DND-41 (cell line): ENCODE data around the gene PARP1.

Experiments used
- ATAC-seq: fragments of 200-7000 bp; cut with Tn5 transposase; 3 replicates; pipeline ENCODE4 v1.9.1; 2021; ENCODE audit warnings: low read depth; ENCODE audit not compliant: insufficient read depth
- DNase-seq: peaks from one replicate; pipeline ENCODE4 v3.0.0-alpha.2; 2020
- H2AFZ ChIP-seq: 2 replicates; pipeline ENCODE4 v1.6.0; 2012; ENCODE audit warnings: low read depth, low read length
- H3K27ac ChIP-seq: 2 replicates; pipeline ENCODE4 v1.5.1; 2012; ENCODE audit warnings: low read length, inconsistent platforms
- H3K27me3 ChIP-seq: fragments of 200-600 bp; sonication (generic); 2 replicates; pipeline ENCODE4 v1.6.0; 2012; ENCODE audit warnings: low read length, mild to moderate bottlenecking, inconsistent platforms; ENCODE audit not compliant: insufficient read depth, poor library complexity
- H3K36me3 ChIP-seq: 2 replicates; pipeline ENCODE4 v1.5.1; 2012; ENCODE audit warnings: low read length, inconsistent platforms; ENCODE audit not compliant: insufficient read depth
- H3K4me1 ChIP-seq: 2 replicates; pipeline ENCODE4 v1.5.1; 2012; ENCODE audit warnings: mild to moderate bottlenecking, low read length; ENCODE audit not compliant: insufficient read depth
- H3K4me2 ChIP-seq: 2 replicates; pipeline ENCODE4 v1.6.0; 2012; ENCODE audit warnings: mild to moderate bottlenecking, moderate library complexity, low read length, inconsistent platforms; ENCODE audit not compliant: insufficient read depth
- H3K4me3 ChIP-seq, 2 experiments: fragments of 200-600 bp in 1 of 2; shearing (Covaris generic) in 1 of 2; 2 replicates each; pipeline ENCODE4 v1.5.1; 2012 to 2016; ENCODE audit warnings: inconsistent platforms in 2 of 2, low read length in 2 of 2, mild to moderate bottlenecking in 2 of 2, low read depth in 1 of 2, moderate library complexity in 1 of 2
- H3K79me2 ChIP-seq: 2 replicates; pipeline ENCODE4 v1.6.0; 2012; ENCODE audit warnings: low read length, inconsistent platforms; ENCODE audit not compliant: insufficient read depth
- H3K9ac ChIP-seq: 2 replicates; pipeline ENCODE4 v1.6.0; 2012; ENCODE audit warnings: low read depth, mild to moderate bottlenecking, inconsistent platforms, low read length, moderate library complexity
- H3K9me3 ChIP-seq: 2 replicates; pipeline ENCODE4 v1.5.1; 2012; ENCODE audit warnings: low read length, moderate library complexity, mild to moderate bottlenecking, inconsistent platforms; ENCODE audit not compliant: insufficient read depth, severe bottlenecking
- H4K20me1 ChIP-seq: 2 replicates; pipeline ENCODE4 v1.6.0; 2012; ENCODE audit warnings: low read length; ENCODE audit not compliant: insufficient read depth
- EZH2 ChIP-seq: IDR thresholded peaks from 3 replicates; pipeline ENCODE4 v1.6.1; 2012; ENCODE audit warnings: borderline replicate concordance, low read depth, mild to moderate bottlenecking, moderate library complexity, low read length, inconsistent platforms; ENCODE audit not compliant: severe bottlenecking
- TF ChIP-seq, protein P1 (sequence below): IDR thresholded peaks from 2 replicates; pipeline ENCODE4 v1.5.1; 2012; ENCODE audit warnings: borderline replicate concordance, low read length, moderate library complexity, mild to moderate bottlenecking; ENCODE audit not compliant: poor library complexity, severe bottlenecking; ENCODE audit errors: extremely low read depth

The PARP1 gene

DNA sequence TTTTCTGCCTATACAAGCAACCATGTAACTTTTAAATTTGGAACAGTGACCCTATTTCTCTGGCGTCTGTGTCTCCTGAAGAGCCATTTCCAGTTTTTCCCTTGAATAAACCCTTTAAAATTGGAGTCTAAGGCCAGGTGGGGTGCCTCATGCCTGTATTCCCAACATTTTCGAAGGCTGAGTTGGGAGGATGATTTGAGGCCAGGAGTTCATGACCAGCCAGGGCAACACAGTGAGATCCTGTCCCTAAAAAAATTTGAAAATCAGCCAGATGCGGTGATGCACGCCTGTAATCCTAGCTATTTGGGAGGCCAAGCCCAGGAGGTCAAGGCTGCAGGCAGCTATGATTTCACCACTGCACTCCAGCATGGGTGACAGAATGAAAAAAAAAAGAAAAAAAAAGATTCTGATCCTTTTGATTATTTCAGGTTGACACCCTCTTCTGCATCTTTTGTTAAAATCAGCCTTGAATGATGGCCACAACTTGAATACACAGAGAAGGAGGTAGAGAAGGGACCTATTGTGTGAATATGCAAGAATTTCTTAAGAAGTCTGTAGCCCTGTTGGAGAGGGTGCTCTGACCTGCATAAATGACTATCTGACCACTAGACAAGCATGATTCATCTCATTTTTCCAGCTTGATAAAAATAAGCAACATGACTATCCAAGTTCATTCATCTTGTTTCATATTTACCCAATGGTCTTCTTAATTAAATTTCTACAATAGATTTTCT lies 40.2 kb upstream of the PARP1 start:
- H3K27me3 ChIP-seq, result peaks cover 7% of the 10 kb centered on the region
- H4K20me1 ChIP-seq, result no peaks in the 10 kb centered on the region
- H3K4me3 ChIP-seq, result no peak overlapping the region
- no peaks in the 10 kb centered on the region for H3K79me2 ChIP-seq
- DNase-seq (no peak), ATAC-seq (no peak)
- no peak overlapping the region for H3K4me2 ChIP-seq
- no peak for TF ChIP-seq EZH2
- TF ChIP-seq, protein P1, sequence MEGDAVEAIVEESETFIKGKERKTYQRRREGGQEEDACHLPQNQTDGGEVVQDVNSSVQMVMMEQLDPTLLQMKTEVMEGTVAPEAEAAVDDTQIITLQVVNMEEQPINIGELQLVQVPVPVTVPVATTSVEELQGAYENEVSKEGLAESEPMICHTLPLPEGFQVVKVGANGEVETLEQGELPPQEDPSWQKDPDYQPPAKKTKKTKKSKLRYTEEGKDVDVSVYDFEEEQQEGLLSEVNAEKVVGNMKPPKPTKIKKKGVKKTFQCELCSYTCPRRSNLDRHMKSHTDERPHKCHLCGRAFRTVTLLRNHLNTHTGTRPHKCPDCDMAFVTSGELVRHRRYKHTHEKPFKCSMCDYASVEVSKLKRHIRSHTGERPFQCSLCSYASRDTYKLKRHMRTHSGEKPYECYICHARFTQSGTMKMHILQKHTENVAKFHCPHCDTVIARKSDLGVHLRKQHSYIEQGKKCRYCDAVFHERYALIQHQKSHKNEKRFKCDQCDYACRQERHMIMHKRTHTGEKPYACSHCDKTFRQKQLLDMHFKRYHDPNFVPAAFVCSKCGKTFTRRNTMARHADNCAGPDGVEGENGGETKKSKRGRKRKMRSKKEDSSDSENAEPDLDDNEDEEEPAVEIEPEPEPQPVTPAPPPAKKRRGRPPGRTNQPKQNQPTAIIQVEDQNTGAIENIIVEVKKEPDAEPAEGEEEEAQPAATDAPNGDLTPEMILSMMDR, result no peak
- H3K9me3 ChIP-seq, result no peaks in the 10 kb centered on the region
- H3K36me3 ChIP-seq, result no peaks in the 10 kb centered on the region
- peaks cover 22% of the 10 kb centered on the region for H3K4me1 ChIP-seq
- H3K9ac ChIP-seq, result no peak overlapping the region
- no peak overlapping the region for H2AFZ ChIP-seq
- H3K27ac ChIP-seq, result no peak overlapping the region

DNA sequence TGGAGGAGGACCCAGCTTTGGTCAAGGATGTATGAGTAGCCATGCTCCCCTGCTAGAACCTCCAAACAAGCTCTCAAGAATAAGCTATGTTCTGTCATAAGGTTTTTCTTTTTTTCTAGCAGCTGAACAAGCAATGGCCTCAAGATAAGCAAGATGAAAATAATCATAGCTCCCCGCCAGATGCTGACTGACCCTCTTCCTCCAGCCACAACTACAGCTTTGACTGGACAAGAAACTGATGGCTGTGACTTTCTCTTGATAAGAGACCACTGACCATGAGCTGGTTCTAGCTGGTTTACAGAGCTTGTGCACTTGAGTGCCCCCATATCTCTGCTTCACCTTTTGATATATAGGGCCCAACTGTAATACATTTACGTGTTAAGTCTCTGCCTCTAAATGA lies 38.2 kb upstream of the PARP1 start:
- H2AFZ ChIP-seq, result no peak overlapping the region
- TF ChIP-seq EZH2, result no peak
- TF ChIP-seq, protein P1, result no peak
- DNase-seq (no peak), ATAC-seq (no peak)
- no peak overlapping the region for H3K4me2 ChIP-seq
- no peak overlapping the region for H3K9ac ChIP-seq
- H3K27ac ChIP-seq, result no peak overlapping the region
- peaks cover 22% of the 10 kb centered on the region for H3K4me1 ChIP-seq
- H3K36me3 ChIP-seq, result no peaks in the 10 kb centered on the region
- H3K9me3 ChIP-seq, result no peaks in the 10 kb centered on the region
- H3K4me3 ChIP-seq, result no peak overlapping the region
- H3K27me3 ChIP-seq, result peaks cover 6% of the 10 kb centered on the region
- no peaks in the 10 kb centered on the region for H4K20me1 ChIP-seq
- H3K79me2 ChIP-seq, result no peaks in the 10 kb centered on the region

DNA sequence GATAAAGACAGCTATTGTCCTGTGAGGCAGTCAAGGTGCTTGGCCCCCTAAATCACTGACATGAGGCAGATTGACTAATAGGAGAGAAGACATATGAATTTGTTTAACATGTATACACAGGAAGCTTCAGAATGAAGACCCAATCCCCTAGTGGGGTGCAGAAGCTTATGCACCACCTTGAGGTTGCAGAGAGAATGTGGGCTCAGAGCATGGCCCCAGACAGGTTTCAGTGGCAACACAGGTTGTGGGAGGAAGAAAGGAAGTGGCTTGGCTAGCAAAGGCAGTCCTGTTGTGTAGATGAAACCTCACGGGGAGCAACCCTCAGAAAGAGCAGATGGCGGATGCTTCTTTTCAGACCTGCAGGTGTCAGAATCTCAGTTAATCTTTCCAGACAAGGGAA lies 37.0 kb upstream of the PARP1 start:
- H3K27me3 ChIP-seq, result no peaks in the 10 kb centered on the region
- H3K4me1 ChIP-seq, result peaks cover 22% of the 10 kb centered on the region
- H4K20me1 ChIP-seq, result no peaks in the 10 kb centered on the region
- H3K4me3 ChIP-seq, result no peak overlapping the region
- ATAC-seq (peak; percentile 98), DNase-seq (peak; percentile 76)
- H3K9ac ChIP-seq, result no peak overlapping the region
- no peak overlapping the region for H2AFZ ChIP-seq
- no peaks in the 10 kb centered on the region for H3K36me3 ChIP-seq
- no peak overlapping the region for H3K27ac ChIP-seq
- H3K79me2 ChIP-seq, result no peaks in the 10 kb centered on the region
- H3K9me3 ChIP-seq, result no peaks in the 10 kb centered on the region
- no peak overlapping the region for H3K4me2 ChIP-seq
- no peak for TF ChIP-seq EZH2
- TF ChIP-seq, protein P1, result peak; percentile 63
